ENCODE results near the gene DUSP12.
"Not testable (repeated sequence)": the region's sequence is repeated elsewhere in the genome, so short reads cannot be mapped to it uniquely, and the experiment has no call there.

DUSP12 gene, protein sequence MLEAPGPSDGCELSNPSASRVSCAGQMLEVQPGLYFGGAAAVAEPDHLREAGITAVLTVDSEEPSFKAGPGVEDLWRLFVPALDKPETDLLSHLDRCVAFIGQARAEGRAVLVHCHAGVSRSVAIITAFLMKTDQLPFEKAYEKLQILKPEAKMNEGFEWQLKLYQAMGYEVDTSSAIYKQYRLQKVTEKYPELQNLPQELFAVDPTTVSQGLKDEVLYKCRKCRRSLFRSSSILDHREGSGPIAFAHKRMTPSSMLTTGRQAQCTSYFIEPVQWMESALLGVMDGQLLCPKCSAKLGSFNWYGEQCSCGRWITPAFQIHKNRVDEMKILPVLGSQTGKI

DNA sequence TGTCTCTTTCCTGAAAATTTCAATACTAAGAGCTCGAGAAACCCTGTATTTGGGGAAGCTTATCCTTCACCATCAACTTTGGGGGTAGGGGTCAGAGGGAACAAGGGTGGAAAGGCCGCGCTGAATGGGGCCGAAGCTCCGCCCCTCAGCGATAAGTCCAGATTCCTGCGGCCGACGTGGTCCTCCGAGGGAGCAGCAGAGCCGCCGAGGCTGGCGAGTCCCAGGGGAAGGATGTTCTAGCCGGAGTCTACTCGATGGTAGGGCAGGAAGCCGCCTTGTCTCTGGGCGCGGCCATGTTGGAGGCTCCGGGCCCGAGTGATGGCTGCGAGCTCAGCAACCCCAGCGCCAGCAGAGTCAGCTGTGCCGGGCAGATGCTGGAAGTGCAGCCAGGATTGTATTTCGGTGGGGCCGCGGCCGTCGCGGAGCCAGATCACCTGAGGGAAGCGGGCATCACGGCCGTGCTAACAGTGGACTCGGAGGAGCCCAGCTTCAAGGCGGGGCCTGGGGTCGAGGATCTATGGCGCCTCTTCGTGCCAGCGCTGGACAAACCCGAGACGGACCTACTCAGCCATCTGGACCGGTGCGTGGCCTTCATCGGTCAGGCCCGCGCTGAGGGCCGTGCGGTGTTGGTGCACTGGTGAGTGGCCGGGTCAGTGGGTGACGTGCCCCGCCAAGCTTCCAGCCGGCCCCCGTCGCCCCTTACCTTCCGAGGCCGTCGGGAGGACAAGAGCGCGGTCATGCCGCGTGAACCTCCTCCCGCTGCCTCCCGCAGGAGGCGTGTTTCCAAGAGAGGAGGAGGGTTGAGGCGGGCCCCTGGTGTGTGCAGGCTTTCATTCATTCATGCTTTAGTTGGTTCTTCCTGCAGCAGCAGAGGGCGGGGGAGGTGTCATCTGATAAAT lies at the start of gene DUSP12:
DUSP12 (plus strand) TSS at position 278 of the 899 bp plus-strand sequence; CDS start at position 294, 16 bp downstream.
- peak; percentile 67 for DNase-seq

DNA sequence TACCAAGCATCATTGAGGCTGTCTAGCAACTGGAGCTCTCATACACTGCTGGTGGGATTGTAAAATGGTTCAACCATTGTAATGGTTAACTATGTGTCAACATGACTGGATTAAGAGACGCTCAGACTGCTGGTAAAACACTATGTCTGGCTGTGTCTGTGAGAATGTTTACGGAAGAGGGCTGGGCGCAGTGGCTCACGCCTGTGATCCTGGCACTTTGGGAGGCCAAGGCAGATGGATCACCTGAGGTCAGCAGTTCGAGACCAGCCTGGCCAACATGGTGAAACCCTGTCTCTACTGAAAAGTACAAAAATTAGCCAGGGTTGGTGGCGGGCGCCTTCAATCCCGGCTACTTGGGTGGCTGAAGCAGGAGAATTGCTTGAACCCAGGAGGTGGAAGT lies 47.3 kb upstream of the DUSP12 start:
- DNase-seq: no peak

DNA sequence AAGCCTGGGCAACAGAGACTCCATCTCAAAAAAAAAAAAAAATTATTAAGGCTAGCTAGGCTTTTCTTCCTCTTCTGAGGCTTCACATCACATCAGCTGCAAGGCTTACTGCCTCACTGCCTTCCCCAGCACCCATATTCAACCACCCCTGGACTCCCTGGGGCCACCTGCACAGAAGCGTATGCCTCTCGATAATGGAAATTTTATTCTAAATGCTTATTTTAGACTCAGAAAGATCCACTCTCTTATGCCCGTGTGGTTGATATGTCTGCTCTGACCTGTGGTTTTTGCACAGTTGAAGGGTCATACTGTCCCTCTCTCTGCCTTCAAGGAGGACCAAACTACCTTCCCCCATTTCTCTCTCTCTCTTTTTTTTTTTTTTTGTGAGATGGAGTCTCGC lies 44.0 kb upstream of the DUSP12 start:
- no peak for DNase-seq

DNA sequence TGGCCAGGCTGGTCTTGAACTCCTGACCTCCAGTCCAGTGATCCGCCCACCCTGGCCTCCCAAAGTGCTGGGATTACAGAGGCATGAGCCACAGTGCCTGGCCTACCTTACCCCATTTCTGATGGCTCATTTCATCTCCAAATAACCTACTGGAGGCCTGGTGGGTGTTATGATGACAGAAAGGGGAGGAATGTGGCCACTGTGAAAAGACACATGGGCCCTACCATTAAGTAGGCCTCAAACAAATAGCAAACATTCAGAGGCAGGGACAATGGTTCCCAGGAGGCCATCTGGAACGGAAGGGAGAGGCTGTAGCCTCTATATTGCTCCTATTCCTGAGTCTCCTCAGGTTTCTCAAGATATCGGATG lies 43.5 kb upstream of the DUSP12 start:
- no peak for DNase-seq

DNA sequence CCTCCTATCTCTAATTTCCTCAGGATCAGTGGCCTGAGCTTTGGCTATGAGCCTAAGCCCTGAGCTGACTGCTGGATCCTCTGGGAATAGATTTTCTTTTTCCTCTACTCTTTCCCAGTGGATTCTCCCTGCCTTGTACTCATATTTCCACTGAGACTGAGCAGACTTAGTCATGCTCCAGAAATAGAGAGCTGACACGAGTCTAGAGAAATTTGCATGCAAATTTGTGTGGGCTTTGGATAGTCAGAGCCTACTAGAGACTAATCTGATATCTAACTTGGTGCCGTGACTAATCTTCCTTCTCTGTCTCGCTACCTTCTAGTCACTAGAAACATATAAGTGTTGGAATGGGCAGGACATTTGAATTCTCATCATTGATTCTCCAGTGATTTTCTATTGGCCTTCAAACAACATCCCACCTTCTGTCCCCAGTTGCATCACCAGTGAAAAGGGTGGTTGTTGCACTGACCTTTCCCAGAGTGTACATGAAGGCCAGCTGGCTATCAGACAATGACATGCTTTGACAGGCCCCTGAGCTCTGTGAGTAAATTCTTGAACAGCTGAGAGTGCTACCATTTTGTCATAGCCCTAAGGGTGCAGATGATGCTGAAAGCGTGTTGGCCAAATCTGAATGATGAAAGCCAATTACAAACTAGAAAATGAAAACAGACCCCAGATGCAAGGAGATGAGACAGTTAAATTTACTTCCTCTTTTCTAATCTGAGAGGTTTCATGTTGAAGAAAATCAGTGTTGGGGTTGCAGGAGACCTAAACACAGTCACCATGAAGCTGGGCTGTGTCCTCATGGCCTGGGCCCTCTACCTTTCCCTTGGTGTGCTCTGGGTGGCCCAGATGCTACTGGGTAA lies 42.9 kb upstream of the DUSP12 start, which contains the start of gene FCRLA:
FCRLA (plus strand) TSS at position 748 of the 866 bp plus-strand sequence; CDS start at position 784, 36 bp downstream.
- DNase-seq: no peak

DNA sequence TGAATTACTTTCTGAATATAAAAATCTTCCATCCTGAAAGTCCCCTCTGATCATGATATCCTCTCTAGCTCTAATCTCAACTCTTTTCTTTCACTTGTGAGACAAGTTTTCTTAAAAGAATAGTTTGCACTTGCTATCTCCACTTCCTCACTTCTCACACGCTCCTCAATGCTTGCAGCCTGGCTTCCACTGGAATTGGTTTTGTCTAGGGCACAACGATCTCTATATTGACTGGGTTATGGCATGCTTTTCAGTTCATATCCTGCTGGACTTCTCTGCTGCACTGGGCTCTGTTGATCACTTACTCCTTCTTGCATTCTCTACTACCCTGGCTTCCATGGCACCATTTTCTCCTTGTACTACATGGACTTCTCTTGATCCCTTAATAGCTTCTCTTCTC lies 42.1 kb upstream of the DUSP12 start:
- DNase-seq: no peak

DNA sequence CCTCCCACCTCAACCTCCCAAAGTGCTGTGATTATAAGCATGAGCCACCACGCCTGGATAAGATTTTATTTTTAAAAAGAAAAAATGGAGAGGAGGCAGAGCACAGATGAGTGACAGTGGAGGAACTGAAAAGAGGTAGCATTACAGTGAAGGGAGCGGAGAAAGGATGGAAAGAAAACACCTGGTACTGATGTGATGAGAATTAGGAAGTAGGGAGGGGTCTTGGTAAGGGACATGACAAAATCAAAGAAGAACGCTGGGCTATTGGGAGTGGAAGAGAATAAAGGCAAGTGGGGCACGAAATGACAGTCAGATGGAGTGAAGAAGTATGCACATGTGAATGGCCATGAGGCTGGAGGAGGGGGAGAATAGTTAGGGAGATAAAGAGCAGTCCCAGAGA lies 40.2 kb upstream of the DUSP12 start:
- DNase-seq: no peak

DNA sequence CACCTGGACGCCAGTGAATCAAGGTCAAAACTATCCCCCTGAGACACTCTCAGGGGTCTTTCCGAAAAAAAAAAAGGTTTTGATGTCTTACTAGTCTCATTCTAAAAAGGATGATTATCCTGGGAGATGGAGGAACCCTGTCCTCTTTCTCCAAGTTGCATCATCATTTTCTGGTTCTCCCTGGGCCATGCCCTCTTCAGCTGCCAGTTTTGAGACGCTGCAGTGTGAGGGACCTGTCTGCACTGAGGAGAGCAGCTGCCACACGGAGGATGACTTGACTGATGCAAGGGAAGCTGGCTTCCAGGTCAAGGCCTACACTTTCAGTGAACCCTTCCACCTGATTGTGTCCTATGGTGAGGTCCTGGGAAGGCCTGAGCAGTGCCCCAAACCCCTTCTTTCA lies 39.0 kb upstream of the DUSP12 start:
- no peak for DNase-seq

DNA sequence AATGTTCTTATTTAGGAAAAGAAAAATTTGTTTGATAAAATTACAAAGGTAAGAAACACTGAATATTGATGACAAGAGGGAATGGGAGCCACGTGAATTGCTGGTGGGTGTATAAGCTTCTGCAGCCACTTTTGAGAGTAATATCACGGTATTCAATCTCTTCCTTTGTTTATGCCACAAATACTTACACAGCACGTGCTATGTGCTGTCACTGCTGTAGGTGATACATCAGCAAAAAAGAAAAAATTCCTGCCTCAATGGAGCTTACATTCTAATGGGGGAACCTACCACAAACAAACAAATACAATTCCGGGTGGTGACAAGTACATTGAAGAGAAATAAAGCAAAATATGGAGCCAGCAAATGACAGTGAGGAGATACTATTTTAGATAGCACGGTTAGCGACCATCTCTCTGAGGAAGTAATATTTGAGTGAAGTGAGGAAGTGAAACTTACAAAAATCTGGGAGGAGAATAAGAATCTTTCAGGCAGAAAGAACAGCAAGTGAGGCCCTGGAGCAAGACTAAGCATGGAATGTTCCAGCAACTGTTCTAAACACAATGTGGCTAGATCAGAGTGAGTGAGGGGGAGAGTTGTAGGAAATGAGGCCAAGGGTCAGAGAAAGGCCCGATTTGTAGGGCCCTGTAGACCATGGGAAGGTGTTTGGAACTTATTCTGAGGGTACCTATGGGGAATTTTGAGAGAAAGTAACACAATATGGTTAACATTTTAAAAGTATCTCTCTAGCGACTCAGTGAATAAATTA lies 30.8 kb upstream of the DUSP12 start:
- no peak for DNase-seq

DNA sequence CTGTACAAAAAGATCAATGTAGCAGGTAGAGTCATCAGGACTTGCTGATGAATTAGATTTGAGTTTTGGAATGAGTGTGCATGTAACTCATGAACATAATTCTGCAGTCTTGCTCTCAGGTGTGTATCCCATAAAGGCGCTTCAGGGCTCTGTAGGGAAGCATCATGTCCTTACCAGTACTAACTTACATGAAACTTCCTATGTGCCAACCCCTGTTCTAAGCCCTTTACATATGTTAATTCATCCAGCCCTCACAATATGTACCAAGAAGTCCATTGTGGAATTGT lies 30.3 kb upstream of the DUSP12 start:
- no peak for DNase-seq

DNA sequence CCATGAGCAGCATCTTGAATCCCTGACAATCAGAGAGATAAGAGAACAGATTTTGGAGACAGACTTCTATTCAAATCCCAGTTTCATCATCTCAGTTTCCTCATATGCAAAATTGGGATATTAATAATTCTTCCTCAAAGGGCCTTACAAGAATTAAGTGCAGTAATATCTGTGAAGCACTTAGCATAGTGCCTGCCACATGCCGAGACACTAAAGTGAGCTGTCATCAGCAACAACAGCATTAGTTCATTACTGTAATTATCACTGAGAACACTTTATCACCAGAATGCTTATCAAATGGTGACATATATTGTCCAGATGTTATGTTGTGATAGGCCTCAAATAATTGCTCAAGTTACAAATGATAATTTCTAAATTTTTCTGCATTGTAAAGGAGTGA lies 29.2 kb upstream of the DUSP12 start:
- no peak for DNase-seq

DNA sequence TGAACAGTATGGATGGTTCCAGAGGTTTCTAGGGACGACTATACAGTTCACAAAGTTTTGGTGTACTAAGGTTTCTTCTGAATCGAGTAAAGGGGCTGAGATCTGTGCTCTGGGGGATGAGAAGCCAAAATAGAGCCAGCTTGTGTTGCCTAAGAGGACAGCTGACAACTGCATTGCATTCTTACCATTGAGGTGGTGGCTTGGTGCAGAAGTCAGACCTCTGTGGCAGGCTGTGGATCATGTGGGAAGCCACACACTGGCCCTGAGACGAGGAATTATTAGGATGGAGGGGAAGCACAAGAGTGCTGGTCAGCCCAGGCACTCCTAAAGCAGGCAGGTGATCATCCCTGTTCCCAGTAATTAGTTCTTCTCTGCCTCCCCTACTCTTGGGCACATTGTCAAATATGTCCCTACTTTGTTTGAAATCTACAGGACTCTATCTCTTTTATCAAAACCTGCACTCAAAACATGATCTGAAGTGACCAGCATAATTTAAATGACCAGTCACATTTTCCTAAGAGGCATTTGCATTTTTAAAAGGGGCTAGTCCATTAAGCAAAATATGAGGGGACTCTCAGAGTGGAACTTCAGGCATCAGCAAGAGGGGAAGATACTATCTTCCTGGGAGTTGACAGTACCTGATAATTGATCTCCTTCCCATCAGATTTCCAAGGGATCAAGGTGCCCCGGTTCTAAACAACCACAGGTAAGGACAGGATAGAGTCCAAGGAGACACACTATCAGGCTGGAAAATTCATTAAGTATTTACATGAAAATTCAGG lies 28.4 kb upstream of the DUSP12 start, which contains the start of gene FCRLB:
FCRLB (plus strand) TSS at position 589 of the 782 bp plus-strand sequence. CDS start 1,129 bp downstream, outside the sequence.
- no peak for DNase-seq

DNA sequence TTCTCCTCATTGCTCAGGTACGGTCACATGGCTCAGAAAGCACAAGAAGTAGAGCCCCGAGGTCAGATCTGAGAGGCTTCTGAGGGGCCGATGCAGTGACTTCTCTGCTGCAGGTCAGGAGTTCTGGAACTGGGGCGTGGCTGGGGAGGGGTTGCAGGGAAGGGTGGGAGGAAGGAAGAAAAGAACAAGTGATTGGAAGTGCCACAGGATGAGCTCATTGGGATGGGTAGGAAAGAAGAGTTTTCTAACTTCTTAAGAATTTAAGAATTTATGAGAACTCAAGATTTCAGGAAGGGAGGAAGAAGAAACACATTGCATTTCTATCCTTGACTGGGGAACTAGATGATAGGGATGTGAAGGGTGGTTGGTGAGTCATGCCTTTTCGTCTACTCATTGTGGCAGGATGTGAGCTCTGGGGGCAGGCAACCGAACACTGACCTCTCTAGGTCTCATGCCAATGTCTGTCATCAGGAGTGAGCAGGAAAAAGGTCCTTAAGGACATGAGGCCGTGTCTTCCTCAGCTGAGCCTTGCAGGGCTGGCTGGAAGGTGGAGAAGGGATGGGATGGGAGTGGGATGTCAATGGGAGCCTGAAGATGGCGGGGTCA lies 27.7 kb upstream of the DUSP12 start:
- DNase-seq: no peak

DNA sequence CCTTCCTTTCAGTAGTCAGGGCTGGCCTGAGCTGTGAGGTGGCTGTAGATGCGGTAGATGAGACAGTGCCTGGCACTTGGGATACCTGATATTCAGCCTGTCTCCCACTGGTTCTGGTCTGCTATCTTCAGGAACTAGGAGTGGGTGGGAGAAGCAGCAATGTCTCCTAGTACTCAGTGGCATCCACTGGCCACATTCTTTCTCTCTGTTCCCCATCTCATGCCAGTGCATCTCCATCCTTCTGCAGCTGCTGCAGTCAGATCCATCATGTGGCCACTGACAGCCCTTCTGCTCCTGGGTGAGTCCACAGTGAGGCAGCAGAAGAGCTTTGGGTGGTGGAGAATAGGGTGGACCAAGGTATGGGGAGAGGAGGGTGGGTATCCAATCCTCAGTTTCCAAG lies 27.2 kb upstream of the DUSP12 start:
- DNase-seq: no peak

DNA sequence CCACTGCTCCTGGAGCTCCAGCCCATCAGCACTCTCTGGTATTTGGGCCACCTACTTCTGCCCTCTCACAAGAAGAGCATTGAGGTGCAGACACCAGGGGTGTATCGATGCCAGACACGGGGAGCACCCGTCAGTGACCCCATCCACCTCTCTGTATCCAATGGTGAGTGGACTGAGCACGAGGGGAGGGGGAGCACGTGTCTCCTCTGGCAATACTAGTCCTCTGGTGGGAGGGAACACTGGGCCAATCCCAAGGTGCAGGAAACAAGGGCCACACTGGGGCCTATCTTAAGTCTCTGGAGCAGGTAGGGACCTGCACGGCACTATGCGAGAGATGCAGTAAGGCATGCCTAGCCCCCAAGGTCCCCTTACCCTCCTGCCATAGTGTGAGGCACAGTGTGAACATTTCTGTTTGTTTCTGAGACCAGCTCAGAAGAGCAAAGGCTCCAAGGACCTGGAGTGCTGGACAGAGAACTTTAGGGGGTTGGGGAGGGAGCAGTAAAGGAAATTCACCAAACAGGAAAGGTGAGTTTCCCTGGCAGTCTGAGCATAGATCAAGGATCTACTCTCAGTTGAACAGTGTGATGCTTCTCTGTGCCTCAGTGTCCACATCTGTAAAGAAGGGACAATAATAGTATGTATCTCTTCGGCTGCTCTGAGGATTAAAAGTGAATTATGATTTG lies 26.0 kb upstream of the DUSP12 start:
- no peak for DNase-seq

DNA sequence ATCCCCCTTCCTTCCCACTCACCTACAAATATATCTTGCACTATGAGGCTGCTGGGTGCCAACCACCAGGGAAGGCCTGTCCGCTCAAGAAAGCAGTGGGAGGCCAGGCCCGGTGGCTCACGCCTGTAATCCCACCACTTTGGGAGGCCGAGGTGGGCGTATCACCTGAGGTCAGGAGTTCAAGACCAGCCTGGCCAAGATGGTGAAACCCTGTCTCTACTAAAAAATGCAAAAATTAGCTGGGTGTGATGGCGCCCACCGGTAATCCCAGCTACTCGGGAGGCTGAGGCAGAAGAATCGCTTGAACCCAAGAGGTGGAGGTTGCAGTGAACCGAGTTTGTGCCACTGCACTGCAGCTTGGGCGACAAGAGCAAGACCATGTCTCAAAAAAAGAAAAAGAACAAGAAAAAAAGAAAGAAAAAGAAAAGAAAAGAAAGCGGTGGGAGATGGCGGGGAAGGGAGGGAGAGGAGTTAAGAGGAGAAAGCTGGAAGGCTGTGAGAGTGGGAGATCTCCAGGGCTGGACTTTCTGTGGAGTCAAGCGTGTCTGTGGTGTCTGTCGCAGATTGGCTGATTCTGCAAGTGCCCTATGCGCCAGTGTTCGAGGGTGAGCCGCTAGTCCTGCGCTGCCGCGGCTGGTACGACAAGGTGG lies 24.2 kb upstream of the DUSP12 start:
- not testable (repeated sequence) for DNase-seq

DNA sequence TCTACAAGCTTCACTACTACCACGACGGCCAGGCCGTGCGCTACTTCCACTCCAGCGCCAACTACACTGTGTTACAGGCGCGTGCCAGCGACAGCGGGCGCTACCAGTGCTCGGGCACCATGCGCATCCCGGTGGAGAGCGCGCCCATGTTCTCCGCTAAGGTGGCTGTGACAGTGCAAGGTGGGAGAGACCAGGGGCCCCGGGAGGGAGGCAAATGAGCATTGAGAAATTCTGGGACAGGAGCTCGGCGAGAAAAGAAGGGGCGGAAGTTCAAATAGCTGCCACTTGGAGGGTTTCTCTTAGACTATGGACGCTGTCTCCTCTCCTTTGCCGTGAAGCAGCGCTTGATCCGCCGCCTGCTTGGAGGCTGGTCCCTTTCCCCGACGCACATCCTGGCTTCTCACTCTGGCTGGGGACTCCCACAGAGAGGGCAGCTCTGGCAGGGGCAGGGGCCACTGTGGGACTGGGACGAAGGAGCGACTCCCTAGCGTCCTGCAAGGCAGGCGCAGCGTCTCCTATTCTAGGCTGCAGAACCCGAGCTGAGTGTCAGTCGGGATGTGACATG lies 23.6 kb upstream of the DUSP12 start:
- no peak for DNase-seq

DNA sequence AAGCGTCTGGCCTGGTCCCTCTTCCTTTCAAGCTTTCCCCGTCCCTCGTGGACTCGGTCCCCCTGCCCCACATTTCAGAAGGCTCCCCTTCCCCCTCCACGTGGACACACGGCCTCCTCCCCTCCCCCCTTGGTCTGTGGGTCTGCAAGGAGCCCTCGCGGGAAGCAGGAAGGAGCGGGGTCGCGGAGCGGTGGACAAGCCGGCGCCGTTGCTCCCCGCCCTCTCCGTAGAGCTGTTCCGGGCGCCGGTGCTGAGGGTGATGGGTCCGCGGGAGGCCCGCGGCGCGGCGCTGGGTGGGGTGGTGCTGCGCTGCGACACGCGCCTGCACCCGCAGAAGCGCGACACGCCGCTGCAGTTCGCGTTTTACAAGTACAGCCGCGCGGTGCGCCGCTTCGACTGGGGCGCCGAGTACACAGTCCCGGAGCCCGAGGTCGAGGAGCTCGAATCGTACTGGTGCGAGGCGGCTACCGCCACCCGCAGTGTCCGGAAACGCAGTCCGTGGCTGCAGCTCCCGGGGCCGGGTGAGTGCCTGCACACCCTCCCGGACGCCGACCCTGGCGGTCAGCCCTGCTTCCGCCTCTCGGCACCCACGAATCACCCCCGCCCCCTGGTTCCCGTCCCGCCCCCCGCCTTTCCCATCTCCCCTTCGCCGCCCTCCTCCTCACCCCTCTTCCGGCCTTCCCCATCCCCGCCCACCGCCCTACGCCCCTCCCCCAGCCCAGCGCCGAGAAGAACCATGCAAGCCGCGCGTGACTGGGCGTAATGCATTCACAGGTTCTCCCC lies 22.9 kb upstream of the DUSP12 start:
- peak; percentile 17 for DNase-seq
